ENCODE measurements around the gene ETV1. TPM values are rescaled to one million over a fixed set of nuclear protein-coding genes. Genes with fewer than 3 reads are reported as not detected.

ETV1 gene
- total and polyA plus RNA-seq, 2 of the 4 experiments (the other 2 are of a cell fraction): 8.6 to 21.1 TPM

- TF ChIP-seq USF2 (IDR thresholded peaks at IDR 0.05; ENCODE audit: low read depth, low read length) (no peak), ELK1 (IDR thresholded peaks at IDR 0.05; ENCODE audit: borderline replicate concordance, low read depth, low read length) (no peak), CEBPB (IDR thresholded peaks at IDR 0.05; ENCODE audit: low read depth, low read length) (0 out of 2 replicates have a peak, but pooled peaks have one; percentile 48), CHD1 (IDR thresholded peaks at IDR 0.05; ENCODE audit: low read depth, low read length) (no peak), NFE2L2 (IDR thresholded peaks at IDR 0.05; ENCODE audit: low read depth, low read length) (0 out of 2 replicates have a peak, but pooled peaks have one; percentile 10)
Measured at GRCh38 chr7:13851736-13852135, 137.7 kb downstream of the ETV1 start (continued).
